Measurements from ENCODE around the gene STX4.

- TF ChIP-seq CTCF (IDR thresholded peaks at IDR 0.05 in 2 of 3, conservative IDR thresholded peaks at IDR 0.05 in 1 of 3; ENCODE audit: borderline replicate concordance in 1 of 3, insufficient read depth in 1 of 3, low read depth in 2 of 3, low read length in 2 of 3) (no peak), POLR2A (IDR thresholded peaks at IDR 0.05; ENCODE audit: borderline replicate concordance, extremely low read depth, insufficient read depth, insufficient read length) (no peak), JUND (IDR thresholded peaks at IDR 0.05) (no peak), SIN3A (IDR thresholded peaks at IDR 0.05; ENCODE audit: low read depth) (no peak), EZH2phosphoT487 (IDR thresholded peaks at IDR 0.05; ENCODE audit: borderline replicate concordance) (no peak), EZH2 (IDR thresholded peaks at IDR 0.05) (no peak), EGR1 (IDR thresholded peaks at IDR 0.05; ENCODE audit: low read depth) (no peak), RAD21 (IDR thresholded peaks at IDR 0.05; ENCODE audit: low read depth) (no peak), YY1 (IDR thresholded peaks at IDR 0.05; ENCODE audit: extremely low read depth, insufficient replicate concordance, low read depth, low read length) (no peak), FOSL1 (IDR thresholded peaks at IDR 0.05; ENCODE audit: low read depth) (no peak), POLR2AphosphoS5 (IDR thresholded peaks at IDR 0.05; ENCODE audit: low read depth, low read length) (no peak), TCF7L2 (IDR thresholded peaks at IDR 0.05; ENCODE audit: borderline replicate concordance, extremely low read depth, insufficient read depth, insufficient read length) (no peak), MAX (IDR thresholded peaks at IDR 0.05) (no peak)
- TF ChIP-seq, protein P1, sequence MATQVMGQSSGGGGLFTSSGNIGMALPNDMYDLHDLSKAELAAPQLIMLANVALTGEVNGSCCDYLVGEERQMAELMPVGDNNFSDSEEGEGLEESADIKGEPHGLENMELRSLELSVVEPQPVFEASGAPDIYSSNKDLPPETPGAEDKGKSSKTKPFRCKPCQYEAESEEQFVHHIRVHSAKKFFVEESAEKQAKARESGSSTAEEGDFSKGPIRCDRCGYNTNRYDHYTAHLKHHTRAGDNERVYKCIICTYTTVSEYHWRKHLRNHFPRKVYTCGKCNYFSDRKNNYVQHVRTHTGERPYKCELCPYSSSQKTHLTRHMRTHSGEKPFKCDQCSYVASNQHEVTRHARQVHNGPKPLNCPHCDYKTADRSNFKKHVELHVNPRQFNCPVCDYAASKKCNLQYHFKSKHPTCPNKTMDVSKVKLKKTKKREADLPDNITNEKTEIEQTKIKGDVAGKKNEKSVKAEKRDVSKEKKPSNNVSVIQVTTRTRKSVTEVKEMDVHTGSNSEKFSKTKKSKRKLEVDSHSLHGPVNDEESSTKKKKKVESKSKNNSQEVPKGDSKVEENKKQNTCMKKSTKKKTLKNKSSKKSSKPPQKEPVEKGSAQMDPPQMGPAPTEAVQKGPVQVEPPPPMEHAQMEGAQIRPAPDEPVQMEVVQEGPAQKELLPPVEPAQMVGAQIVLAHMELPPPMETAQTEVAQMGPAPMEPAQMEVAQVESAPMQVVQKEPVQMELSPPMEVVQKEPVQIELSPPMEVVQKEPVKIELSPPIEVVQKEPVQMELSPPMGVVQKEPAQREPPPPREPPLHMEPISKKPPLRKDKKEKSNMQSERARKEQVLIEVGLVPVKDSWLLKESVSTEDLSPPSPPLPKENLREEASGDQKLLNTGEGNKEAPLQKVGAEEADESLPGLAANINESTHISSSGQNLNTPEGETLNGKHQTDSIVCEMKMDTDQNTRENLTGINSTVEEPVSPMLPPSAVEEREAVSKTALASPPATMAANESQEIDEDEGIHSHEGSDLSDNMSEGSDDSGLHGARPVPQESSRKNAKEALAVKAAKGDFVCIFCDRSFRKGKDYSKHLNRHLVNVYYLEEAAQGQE (IDR thresholded peaks at IDR 0.05; ENCODE audit: low read depth) = no peak
Observed at GRCh38 chr16:31087481-31087880, 54.1 kb downstream of the STX4 start.
